Subcutaneous adipose tissue (tissue), 4 donors: ENCODE results near the gene TIMP2. TPM values are rescaled to one million over a fixed set of nuclear protein-coding genes. Genes with fewer than 3 reads are reported as not detected.

Experiments
- total RNA-seq, 4 donors: library from RNA; depleted of rRNA; stranded (reverse); fragments of >200 nt; gene quantifications; one replicate each; pipeline ENCODE4 v1.1.0, GENCODE V29; 2016
- TF ChIP-seq, protein P1 (sequence below): fragments of 450-650 bp; IDR thresholded peaks from one replicate; pipeline ENCODE4 v1.5.1; 2016; ENCODE audit warnings: low read depth, mild to moderate bottlenecking, control low read depth, antibody characterized with exemption, moderate library complexity

The TIMP2 gene
- total RNA-seq, 4 donors from 2014 or later, result 123 to 267 (median 233) TPM

DNA sequence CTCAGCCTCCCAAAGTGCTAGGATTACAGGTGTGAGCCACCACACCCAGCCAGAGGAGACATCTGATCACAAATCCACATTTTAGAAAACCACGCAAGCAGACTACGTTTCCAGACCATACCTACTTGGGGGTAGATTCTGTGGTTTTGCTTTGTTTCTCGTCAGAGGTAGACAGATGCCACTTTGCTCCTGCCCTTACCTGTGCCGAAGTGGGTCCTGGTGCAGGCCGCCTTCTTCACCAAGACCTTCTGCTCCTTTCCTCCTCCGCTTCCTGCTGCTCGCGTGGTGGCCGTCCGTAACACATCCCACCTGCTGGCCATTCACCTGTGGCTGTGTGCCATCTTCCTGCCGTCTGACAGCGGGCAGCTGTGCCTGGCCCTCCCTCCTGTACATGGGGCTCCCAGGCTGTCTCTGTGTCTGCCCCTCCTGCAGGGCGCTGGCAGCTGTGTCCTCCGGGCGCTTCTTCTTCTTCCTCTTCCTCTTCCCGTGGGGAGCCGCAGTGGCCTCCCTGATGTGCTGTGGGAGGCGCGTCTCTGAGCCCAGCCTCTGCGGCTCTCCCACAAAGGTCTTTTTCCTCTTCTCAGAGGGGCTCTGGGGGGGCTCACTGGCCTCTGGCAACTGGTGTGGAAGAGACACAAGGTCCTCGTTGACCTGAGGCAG is 121.9 kb downstream of the TIMP2 start:
- TF ChIP-seq, protein P1, sequence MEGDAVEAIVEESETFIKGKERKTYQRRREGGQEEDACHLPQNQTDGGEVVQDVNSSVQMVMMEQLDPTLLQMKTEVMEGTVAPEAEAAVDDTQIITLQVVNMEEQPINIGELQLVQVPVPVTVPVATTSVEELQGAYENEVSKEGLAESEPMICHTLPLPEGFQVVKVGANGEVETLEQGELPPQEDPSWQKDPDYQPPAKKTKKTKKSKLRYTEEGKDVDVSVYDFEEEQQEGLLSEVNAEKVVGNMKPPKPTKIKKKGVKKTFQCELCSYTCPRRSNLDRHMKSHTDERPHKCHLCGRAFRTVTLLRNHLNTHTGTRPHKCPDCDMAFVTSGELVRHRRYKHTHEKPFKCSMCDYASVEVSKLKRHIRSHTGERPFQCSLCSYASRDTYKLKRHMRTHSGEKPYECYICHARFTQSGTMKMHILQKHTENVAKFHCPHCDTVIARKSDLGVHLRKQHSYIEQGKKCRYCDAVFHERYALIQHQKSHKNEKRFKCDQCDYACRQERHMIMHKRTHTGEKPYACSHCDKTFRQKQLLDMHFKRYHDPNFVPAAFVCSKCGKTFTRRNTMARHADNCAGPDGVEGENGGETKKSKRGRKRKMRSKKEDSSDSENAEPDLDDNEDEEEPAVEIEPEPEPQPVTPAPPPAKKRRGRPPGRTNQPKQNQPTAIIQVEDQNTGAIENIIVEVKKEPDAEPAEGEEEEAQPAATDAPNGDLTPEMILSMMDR, result no peak

Other genes with a start within 250 kb of the TIMP2 start
- gene CYTH1, start 143.1 kb downstream of the TIMP2 start, total RNA-seq, result 10 to 100 TPM; 54.0 to 86.5 (median 71.1) TPM
- gene USP36, start 84.6 kb downstream of the TIMP2 start, total RNA-seq, result 10 to 100 TPM; 38.3 to 60.7 (median 51.1) TPM
- gene CEP295NL, start 22.2 kb downstream of the TIMP2 start, total RNA-seq, result 1 to 10 TPM; 5.4 to 7.3 (median 6.4) TPM
- gene LGALS3BP, start 54.5 kb upstream of the TIMP2 start, total RNA-seq, result 100 to 1,000 TPM; 237 to 556 (median 448) TPM
- gene CANT1, start 84.4 kb upstream of the TIMP2 start, total RNA-seq, result 10 to 100 TPM; 13.9 to 22.9 (median 18.2) TPM
- 100 to 1,000 TPM; 198 to 469 (median 294) TPM for gene C1QTNF1, start 98.8 kb upstream of the TIMP2 start, total RNA-seq
- gene ENGASE, start 149.4 kb upstream of the TIMP2 start, total RNA-seq, result 10 to 100 TPM; 21.6 to 60.7 (median 31.7) TPM